KG1 (cell line): Measurements from ENCODE around the gene BEND5.

Experiments
- DNase-seq: peaks from one replicate; lab custom pipeline; 2025; lab: John Stamatoyannopoulos, UW

The BEND5 gene

GRCh38 chr1:48765335-48765734 is 11.4 kb downstream of the BEND5 start:
- no peak for DNase-seq

GRCh38 chr1:48761986-48762385 is 14.7 kb downstream of the BEND5 start:
- DNase-seq, result no peak

- DNase-seq, result no peak
Observed at GRCh38 chr1:48761411-48761810, 15.3 kb downstream of the BEND5 start.

DNA sequence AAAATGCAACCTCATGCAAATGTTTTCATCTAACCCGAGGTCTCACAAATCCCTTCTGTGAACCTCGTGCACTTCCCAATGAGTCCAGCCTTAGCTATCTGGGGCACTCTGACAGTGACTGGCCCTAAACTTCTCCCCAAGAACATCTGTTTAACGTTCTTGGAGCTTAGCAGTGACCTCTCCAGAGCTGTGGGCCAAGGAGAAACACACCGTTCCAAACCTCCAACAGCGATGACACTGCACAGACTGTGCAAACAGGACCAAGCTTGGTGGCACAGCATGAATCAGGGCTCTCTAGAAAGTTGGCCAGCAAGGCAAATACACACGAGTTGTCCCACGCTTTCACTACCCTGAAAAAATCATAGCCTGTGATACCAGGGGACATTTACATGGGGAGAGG is 15.8 kb downstream of the BEND5 start:
- no peak for DNase-seq

GRCh38 chr1:48758976-48759375 is 17.7 kb downstream of the BEND5 start:
- DNase-seq, result no peak

DNA sequence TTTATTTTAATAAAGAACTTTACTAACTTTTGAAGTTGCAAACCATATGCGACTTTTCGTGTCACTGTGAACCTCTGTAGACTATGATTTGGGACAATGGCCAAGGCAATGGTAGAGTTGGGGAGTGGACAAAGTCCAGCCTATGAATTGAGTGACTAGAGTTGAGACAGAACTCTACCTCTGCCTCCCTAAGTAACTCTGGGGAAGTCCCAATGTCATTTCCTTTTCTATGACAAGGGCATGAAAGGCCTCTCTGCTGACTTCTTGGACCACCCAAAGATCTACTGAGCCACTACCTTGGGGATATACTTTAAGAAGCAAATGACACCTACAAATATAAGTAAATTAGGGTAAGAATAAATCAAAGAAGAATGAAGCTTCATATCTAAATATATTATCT is 19.3 kb downstream of the BEND5 start:
- no peak for DNase-seq

- no peak for DNase-seq
Observed at GRCh38 chr1:48756683-48757316, 19.9 kb downstream of the BEND5 start.

DNA sequence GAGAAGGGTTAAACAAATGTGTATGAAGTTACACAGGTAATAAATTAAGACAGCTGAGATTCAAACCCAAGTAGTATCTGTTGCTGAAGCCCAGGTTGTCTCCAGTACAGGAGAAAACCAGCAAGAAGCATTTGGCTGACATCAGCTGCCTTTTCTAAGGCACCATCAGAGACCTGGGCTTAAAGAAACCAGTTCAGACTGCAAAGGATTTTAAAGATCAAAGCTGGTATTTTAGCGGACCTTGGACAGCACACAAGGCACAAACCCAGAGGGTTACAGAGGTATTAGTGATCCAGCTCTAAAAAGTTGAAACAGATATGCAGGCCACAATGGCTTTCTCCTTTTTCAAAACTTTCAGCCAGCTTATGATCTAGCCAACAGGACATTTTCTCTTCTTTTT is 23.4 kb downstream of the BEND5 start:
- no peak for DNase-seq

- no peak for DNase-seq
Observed at GRCh38 chr1:48750109-48750508, 26.6 kb downstream of the BEND5 start.

DNA sequence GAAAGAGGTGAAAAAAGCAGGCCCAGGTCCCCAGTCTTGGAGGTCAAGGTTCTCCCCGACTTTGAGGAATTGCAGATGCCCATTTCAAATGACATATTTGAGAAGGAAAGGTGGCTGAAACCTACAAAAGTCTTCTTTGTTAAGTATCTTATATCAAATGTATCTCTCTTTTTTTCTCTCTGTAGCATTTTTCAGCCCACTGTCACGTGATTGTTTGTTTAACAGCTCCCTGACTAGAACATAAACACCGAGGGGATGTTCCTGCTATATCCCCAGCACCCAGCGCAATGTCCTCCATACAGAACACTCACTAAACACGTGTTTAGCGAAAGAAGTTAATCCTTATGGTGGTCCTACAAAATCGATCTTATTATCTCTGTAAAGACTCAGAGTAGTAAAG is 27.6 kb downstream of the BEND5 start:
- DNase-seq, result no peak

GRCh38 chr1:48746906-48747305 is 29.8 kb downstream of the BEND5 start:
- DNase-seq, result no peak

GRCh38 chr1:48744032-48744431 is 32.7 kb downstream of the BEND5 start:
- no peak for DNase-seq

- no peak for DNase-seq
Observed at GRCh38 chr1:48743480-48743879, 33.2 kb downstream of the BEND5 start.

DNA sequence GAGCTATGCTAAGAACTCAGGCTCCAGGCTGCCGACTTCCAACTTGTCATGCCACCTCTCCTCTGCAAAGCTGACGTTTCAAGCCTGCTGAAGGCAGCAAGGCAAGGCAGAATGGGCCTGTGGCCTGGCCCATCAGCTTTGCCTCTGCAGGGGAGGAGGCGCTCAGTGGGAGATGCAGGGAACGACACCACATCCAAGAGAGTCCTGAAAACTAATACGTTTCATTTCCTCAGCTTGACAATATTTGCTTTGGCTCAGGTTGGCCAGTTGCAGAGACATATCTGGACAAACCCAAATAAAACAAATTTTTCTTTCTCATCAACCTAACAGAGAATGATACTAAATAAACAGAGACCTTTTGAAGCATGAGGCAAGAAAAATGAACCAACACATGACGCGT is 35.3 kb downstream of the BEND5 start:
- no peak for DNase-seq

- no peak for DNase-seq
Observed at GRCh38 chr1:48740621-48741020, 36.1 kb downstream of the BEND5 start.

DNA sequence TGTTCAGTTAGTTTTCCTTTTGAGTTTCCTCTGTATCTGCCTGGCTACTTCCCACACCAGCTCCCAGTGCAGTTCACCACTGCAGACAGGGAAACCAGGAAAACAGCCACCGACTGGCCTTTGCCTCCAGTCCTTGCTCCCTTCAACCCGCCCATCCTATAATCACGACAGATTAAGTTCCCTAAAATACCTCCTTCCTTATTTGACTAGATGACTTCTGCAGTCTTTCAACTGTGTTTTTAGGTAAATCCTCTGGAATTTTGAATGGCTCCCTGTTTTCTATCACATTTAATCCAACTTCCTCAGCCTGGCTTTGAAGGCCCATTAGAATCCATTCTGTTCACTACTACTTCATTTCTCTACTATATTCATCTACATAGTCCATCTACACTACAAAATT is 37.6 kb downstream of the BEND5 start:
- DNase-seq, result no peak

DNA sequence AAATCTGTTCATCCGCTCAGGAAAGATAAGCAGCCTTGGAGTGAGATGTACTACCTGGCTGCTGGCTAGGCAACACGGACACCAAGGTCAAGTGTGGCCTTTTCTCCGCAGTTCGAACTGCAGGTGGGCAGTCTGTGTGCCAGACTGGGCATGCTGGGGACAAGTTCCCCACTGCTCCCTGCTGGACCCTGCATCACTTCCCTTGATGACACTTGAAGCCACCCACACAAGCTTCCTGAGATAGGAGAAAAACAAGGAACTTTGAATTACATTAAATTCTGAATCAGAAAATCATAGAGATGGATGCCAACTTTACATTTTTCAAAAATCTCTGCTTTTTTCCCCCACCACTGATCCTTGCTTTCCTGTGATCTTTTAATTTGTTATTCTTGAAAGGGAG is 38.3 kb downstream of the BEND5 start:
- no peak for DNase-seq

- no peak for DNase-seq
Observed at GRCh38 chr1:48735796-48736195, 40.9 kb downstream of the BEND5 start.

DNA sequence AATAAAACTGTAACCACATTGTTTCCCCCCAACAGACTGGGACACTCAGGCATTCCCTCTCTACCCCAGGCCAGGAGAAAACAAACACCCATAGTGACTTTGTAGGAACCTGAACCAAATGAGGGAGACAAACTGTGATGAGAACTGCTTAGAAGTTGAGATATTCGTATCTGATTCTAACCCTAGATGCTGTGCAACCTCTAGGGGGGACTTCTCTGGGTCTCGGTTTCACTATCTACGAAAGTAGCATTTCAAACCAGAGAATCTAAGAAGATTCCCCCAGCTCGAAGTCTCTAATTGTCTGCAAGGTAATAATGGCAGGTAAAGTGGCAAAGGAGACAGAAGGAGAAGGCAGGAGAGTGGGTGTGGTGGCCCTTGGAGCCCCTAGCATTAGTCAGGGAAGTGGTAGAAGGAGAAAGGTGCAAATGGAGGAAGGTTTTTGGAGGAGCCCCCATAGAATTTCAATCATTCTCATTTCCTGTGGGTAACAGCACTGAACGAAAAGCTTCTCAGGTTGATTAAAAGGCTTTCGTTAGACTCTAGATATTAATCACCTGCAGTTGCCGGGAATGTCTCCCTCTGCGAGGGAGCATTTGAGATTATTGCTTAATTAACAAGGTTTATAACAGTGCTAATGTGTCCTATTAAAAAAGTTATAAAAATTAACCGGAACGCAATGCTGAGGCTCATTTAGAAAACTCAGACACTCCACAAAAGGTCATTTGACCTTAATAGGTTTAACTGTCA is 46.4 kb downstream of the BEND5 start:
- no peak for DNase-seq

GRCh38 chr1:48728584-48728983 is 48.1 kb downstream of the BEND5 start:
- DNase-seq, result no peak

DNA sequence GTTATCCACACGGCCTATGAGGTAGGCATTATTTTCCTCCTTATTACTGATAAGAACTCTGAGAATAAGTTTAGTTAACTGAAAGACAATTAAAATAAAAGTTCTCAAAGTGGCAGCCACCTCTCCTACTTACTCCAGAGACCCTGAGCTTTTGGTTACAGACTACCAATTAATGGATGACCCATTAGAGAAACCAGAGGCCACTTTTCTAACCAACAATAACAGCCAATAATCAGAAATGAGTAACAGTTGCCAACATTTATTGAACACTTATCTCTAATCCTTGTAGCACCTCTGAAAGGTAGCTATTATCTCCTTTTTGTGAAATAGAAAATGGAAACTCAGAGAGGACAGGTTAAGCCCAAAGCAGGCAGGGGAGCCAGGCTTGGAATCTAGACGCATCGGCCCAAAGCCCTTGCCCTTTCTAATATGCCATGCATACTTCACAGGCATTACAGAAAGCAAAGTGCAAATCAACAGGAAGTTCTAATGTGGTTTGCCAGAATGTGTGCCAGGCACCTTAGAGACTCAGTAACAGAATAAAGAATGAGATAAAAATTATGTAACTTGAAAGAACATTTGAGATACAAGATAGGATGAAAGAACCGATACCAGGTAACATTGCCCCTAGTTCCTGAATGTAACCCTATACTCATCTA is 50.0 kb downstream of the BEND5 start:
- DNase-seq, result no peak

DNA sequence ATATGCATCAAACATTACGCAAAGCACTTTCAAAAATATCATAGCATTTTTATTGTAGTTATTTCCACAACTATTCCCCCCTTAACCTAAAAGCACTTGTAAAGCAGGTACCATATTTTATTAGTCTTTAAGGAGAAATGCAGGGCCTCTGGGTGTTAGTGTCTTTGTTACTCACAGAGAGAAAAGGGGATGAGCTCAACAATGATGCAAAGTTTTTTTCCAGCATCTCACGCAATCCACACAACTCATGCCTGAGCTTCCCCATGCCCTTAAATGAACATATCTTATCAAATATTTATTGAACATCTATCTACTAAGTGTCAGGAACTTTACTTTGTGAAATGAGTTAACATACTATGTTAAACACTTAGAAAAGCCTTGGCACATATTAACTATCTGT is 50.6 kb downstream of the BEND5 start:
- DNase-seq, result no peak

- no peak for DNase-seq
Observed at GRCh38 chr1:48725341-48726046, 51.2 kb downstream of the BEND5 start.
